K562 treated with DMSO at 1 percent for 48 hours (cell line): ENCODE data around the gene EXOSC7. TPM values are rescaled to one million over a fixed set of nuclear protein-coding genes. Genes with fewer than 3 reads are reported as not detected.

Experiments used
- total RNA-seq: library from RNA; unstranded; fragments of 300-600 nt; gene quantifications from 2 replicates; pipeline ENCODE4 v1.2.3, GENCODE V29; 2022; ENCODE audit warnings: low replicate concordance; ENCODE audit errors: extremely low read depth

The EXOSC7 gene
- total RNA-seq = not detected in 2 replicates

DNA sequence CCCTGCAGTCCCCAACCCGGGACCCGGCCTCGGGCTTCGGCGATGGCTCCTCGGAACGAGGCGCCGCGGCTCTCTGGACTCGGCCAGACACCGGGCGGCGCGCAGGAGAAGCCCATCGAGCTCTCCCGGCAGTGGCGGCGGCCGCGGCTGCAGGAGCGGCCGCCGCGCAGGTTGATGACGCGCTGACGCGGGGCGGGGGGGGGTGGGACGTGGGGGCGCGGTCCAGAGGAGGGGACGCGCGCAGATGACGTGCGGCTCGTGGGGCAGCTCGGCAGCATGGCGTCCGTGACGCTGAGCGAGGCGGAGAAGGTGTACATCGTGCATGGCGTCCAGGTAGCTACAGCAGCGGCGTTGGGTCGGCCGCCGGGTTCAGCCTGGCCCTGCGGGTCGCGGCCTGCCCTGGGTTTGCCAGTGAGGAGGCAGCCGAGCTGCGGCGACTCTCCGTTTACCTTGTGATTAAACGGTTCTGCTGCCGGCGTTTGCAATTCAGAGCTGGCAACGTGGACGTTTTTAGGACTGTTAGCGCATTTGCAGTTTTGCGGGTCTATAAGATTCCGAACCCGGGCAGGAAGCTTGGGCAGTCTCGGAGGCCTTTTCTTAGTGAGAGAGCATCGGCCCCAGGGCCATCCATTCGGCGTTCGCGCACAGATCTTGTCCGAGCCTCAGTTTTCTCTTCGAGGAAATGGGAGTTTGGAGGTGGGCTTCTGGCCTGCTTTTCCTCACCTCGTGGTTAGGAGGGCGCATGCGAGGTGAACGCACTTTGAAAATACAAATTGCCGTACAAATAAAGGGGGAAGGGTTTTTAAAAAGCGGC lies at the start of gene EXOSC7, which contains the start of gene ZDHHC3:
Gene EXOSC7, plus strand, starts transcription at position 243 of the 814 bp plus-strand sequence. Its CDS starts 34 bp downstream, at position 277.
Gene ZDHHC3, minus strand, starts transcription at position 173 of the 814 bp plus-strand sequence. CDS start 16,738 bp downstream, outside the sequence.

DNA sequence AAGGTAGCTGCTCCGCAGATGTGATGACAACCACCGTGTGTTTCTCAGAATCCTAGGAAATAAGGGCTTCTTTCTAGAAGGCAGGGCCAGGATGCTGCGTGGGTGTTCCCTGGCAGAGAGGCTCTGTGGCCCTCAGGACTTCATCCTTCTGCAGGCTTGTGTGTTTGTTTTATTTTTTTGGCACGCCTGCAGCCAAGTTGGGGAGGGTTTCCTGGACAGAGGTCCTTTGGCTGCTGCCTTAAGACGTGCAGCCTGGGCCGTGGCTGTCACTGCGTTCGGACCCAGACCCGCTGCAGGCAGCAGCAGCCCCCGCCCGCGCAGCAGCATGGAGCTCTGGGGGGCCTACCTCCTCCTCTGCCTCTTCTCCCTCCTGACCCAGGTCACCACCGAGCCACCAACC lies 50.0 kb downstream of the EXOSC7 start, which contains the start of gene CLEC3B:
Gene CLEC3B, plus strand, starts transcription at position 266 of the 400 bp plus-strand sequence. Its CDS starts 60 bp downstream, at position 326.

Other genes starting within 250 kb of the EXOSC7 start
- not detected in 2 replicates for gene ZNF501, start 246.6 kb upstream of the EXOSC7 start, total RNA-seq
- gene KIAA1143, start 214.6 kb upstream of the EXOSC7 start, total RNA-seq = not detected in 2 replicates
- gene KIF15, start 214.4 kb upstream of the EXOSC7 start, total RNA-seq = not detected in 2 replicates
- gene TMEM42, start 114.3 kb upstream of the EXOSC7 start, total RNA-seq = not detected in 2 replicates
- gene TGM4, start 101.6 kb upstream of the EXOSC7 start, total RNA-seq = not detected in 2 replicates
- gene ZDHHC3, start 70 bp upstream of the EXOSC7 start, total RNA-seq = not detected in 2 replicates
- gene CLEC3B, start 50.1 kb downstream of the EXOSC7 start, total RNA-seq = not detected in 2 replicates
- not detected in 2 replicates for gene CDCP1, start 170.1 kb downstream of the EXOSC7 start, total RNA-seq